Activated naive CD8-positive, alpha-beta T cell treated with anti-CD3 and anti-CD28 coated beads for 36 hours (primary cell): Measurements from ENCODE around the gene CCNT2. TPM values are rescaled to one million over a fixed set of nuclear protein-coding genes. Genes with fewer than 3 reads are reported as not detected.
A peak's percentile ranks its signal among the peaks of the same experiment; 100 is the strongest.
"Not testable (repeated sequence)": the region's sequence is repeated elsewhere in the genome, so short reads cannot be mapped to it uniquely, and the experiment has no call there.

Source experiments
- DNase-seq: peaks from one replicate; pipeline ENCODE4 v3.0.0; 2021
- H3K27ac Mint-ChIP-seq: one replicate; pipeline ENCODE4 v1.8.0; 2022; ENCODE audit warnings: mild to moderate bottlenecking, moderate library complexity, mixed read lengths
- H3K27me3 Mint-ChIP-seq: one replicate; pipeline ENCODE4 v1.8.0; 2022; ENCODE audit warnings: mild to moderate bottlenecking, mixed read lengths
- H3K36me3 Mint-ChIP-seq: one replicate; pipeline ENCODE4 v1.8.0; 2021; ENCODE audit warnings: mild to moderate bottlenecking, mixed read lengths
- H3K4me1 Mint-ChIP-seq: one replicate; pipeline ENCODE4 v1.8.0; 2021; ENCODE audit warnings: mixed read lengths
- H3K4me3 Mint-ChIP-seq: one replicate; pipeline ENCODE4 v1.8.0; 2022; ENCODE audit warnings: mild to moderate bottlenecking, moderate library complexity, mixed read lengths
- H3K9me3 Mint-ChIP-seq: one replicate; pipeline ENCODE4 v1.8.0; 2022; ENCODE audit warnings: mixed read lengths
- total RNA-seq, 2 experiments: library from RNA; stranded (reverse); gene quantifications; one replicate each; pipeline ENCODE4 v1.2.3, GENCODE V29; 2021

CCNT2 gene
- total RNA-seq, 2 experiments from 2014 or later = 28.3 to 29.1 TPM

DNA sequence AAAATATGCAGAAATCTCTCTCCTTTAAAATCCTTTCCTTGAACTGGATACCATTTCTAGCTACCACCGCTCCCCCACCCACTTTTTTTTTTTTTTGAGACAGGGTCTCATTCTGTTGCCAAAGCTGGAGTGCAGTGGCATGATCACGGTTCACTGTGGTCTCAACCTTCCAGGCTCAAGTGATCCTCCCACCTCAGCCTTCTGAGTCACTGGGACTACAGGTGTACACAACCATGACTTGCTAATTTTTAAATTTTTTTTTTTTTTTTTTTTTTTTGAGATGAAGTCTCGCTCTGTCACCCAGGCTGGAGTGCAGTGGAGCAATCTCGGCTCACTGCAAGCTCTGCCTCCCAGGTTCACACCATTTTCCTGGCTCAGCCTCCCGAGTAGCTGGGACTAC lies 58.5 kb downstream of the CCNT2 start:
- Mint-ChIP-seq H3K36me3 (peaks cover 19% of the 10 kb centered on the region), H3K9me3 (peaks cover 21% of the 10 kb centered on the region), H3K4me1 (peaks cover 12% of the 10 kb centered on the region)
- H3K4me3 Mint-ChIP-seq, H3K27ac Mint-ChIP-seq, H3K27me3 Mint-ChIP-seq, DNase-seq: not testable (repeated sequence)

DNA sequence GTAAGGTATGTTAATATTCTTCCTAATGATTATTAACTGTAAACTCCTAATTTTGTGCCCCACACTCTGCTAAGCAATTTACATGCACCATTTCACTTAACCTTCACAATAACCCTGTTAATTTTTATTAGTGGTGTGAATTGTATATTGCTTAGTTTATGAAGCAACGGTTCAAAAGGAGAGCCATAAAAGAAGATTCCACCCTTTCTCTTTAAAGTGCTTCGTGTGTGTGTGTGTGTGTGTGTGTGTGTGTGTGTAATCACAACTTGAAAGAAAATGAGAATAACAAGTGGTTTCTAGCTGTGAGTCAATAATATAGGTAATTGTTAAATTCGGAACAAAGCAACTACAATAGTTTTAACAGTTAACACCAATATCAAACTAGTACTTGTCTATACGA lies 60.6 kb downstream of the CCNT2 start:
- H3K9me3 Mint-ChIP-seq = peaks cover 11% of the 10 kb centered on the region
- no peaks in the 10 kb centered on the region for H3K27me3 Mint-ChIP-seq
- H3K36me3 Mint-ChIP-seq = peaks cover 11% of the 10 kb centered on the region
- no peak for DNase-seq
- peaks cover 3% of the 10 kb centered on the region for H3K4me1 Mint-ChIP-seq
- H3K4me3 Mint-ChIP-seq = no peak overlapping the region
- no peak overlapping the region for H3K27ac Mint-ChIP-seq

DNA sequence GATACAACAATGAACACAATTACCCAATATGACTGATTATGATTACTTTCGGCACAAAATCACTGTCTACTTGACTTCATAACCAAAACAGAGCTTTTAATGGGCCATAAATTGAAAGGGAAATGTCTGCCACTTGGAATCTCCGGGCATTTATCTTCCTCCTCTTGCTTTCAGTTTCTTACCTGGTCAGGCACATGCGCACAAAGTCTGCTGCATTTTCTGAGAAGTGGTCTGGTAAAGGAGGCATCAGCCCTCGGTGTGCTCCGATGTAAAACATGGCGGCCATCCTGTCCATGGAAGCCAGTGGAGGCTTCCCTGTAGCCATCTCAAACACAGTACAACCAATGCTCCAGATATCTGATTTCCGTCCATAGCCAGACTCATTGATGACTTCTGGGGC lies 62.0 kb downstream of the CCNT2 start:
- no peak overlapping the region for H3K4me3 Mint-ChIP-seq
- no peak for DNase-seq
- no peak overlapping the region for H3K27ac Mint-ChIP-seq
- no peaks in the 10 kb centered on the region for H3K27me3 Mint-ChIP-seq
- H3K9me3 Mint-ChIP-seq = peaks cover 5% of the 10 kb centered on the region
- no peaks in the 10 kb centered on the region for H3K4me1 Mint-ChIP-seq
- peaks cover 2% of the 10 kb centered on the region for H3K36me3 Mint-ChIP-seq

DNA sequence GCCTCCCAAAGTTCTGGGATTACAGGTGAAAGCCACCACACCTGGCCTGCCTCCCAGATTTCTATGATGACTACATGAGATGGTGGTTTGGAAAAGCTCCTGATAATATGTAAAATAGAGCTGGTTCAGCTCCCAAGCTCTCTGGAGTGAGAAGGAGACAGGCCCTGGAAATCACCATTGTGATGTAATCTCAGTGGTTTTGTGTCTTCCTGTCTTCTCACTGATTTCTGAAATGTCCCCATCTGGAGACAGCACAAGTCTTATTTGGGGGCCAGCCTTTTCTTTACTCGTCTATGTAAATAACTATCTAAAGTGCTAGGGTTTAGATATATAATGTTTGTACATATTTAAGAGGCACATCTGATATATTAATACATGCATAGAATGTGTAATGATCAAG lies 64.0 kb downstream of the CCNT2 start:
- no peak overlapping the region for H3K27ac Mint-ChIP-seq

DNA sequence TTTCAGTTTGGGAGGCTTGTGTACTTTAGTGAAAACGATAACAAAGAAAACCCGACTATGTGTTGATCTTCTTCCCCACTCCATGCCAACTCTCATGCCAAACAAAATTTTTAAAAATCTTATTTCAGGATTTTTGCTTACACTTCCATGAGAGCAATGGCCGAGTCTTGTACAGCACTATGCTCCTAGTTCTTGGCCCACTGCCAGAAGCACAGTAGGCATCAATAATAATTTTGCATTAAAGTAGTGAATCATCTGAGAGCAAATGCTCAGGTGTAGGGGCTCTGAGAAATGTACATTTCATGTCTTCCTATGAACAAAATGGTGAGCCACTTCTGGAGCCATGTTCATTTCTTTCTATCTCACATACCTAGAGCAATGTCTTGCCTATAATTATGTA lies 66.4 kb downstream of the CCNT2 start:
- peaks cover 4% of the 10 kb centered on the region for H3K9me3 Mint-ChIP-seq
- peaks cover 4% of the 10 kb centered on the region for H3K4me1 Mint-ChIP-seq
- H3K36me3 Mint-ChIP-seq = no peaks in the 10 kb centered on the region
- no peak overlapping the region for H3K27ac Mint-ChIP-seq
- no peak overlapping the region for H3K4me3 Mint-ChIP-seq
- no peak for DNase-seq
- no peaks in the 10 kb centered on the region for H3K27me3 Mint-ChIP-seq

More for the DNA sequence above, 64.0 kb downstream of the CCNT2 start:
- H3K36me3 Mint-ChIP-seq = peaks cover 1% of the 10 kb centered on the region
- H3K27me3 Mint-ChIP-seq = no peaks in the 10 kb centered on the region
- H3K4me3 Mint-ChIP-seq = no peak overlapping the region
- peaks cover 4% of the 10 kb centered on the region for H3K9me3 Mint-ChIP-seq
- DNase-seq = no peak
- H3K4me1 Mint-ChIP-seq = no peaks in the 10 kb centered on the region

DNA sequence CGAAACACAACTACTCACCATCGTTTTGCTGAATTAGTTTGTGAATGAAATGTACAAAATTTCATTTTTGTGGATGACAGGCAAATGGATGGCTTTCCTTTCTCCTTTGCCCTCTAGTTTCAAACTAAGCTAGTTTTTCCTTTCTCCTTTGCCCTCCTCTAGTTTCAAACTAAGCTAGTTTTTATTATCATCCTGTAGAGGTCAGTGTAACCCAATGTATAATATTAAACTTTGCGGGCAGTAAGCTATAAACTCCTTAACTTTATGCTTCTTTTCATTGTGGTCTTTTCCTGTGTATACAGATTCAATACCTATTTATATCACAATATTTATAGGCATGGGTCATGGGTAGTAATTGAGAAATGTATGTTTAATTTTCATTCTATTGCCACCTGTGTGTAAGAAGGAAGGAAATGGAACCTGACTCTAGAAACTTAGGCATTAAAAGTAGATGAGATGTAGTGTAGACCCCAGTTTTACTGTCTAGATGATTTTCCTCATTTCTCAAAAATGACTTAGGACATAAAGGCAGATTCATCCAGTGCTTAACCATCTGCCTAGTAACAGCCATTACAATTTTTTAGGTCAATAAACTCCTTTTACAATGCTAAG lies 70.5 kb downstream of the CCNT2 start:
- Mint-ChIP-seq H3K4me3 (no peak overlapping the region), H3K27ac (no peak overlapping the region), H3K9me3 (peaks cover 4% of the 10 kb centered on the region), H3K36me3 (no peaks in the 10 kb centered on the region), H3K4me1 (peaks cover 4% of the 10 kb centered on the region), H3K27me3 (peaks cover 5% of the 10 kb centered on the region)
- DNase-seq = no peak

DNA sequence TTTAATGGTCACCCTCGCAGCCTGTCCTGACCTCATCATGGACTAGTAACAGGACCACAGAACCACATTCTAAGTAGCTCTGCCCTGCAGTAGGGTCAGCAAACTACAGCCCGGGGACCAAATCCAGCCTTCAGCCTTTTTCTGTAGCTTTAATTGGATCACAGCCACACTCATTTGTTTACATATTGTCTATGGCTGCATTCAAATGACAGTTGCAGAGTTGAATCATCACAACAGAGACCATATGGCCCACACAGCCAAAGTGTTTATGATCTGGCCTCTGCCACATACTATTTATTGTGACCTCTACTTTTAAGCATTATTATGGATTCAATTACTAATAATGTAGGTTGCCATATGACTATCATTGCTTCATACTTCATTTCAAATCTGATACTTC lies 80.9 kb downstream of the CCNT2 start:
- H3K36me3 Mint-ChIP-seq = no peaks in the 10 kb centered on the region
- no peak overlapping the region for H3K27ac Mint-ChIP-seq
- H3K27me3 Mint-ChIP-seq = peaks cover 5% of the 10 kb centered on the region
- H3K4me1 Mint-ChIP-seq = peaks cover 3% of the 10 kb centered on the region
- H3K9me3 Mint-ChIP-seq = no peaks in the 10 kb centered on the region
- no peak overlapping the region for H3K4me3 Mint-ChIP-seq
- DNase-seq = no peak

DNA sequence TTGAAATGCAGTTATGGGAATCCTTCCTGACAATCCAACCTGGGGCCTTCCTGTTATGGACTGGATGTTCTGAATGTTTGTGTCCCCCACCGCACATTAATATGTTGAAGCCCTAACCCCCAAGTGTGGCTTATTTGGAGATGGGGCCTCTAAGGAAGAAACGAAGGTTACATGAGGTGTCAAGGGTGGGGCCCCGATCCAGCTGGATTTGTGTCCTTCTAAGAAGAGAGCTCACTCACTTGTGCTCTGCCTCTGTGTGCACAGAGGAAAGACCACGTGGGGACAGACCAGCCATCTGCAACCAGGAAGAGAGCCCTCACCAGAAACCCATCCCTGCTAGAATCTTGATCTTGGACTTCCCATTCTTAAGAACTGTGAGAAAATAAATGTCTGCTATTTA lies 84.2 kb downstream of the CCNT2 start:
- no peaks in the 10 kb centered on the region for H3K9me3 Mint-ChIP-seq
- H3K4me1 Mint-ChIP-seq = peaks cover 4% of the 10 kb centered on the region
- no peak for DNase-seq
- H3K27me3 Mint-ChIP-seq = peaks cover 19% of the 10 kb centered on the region
- H3K4me3 Mint-ChIP-seq = no peak overlapping the region
- no peaks in the 10 kb centered on the region for H3K36me3 Mint-ChIP-seq
- H3K27ac Mint-ChIP-seq = no peak overlapping the region

DNA sequence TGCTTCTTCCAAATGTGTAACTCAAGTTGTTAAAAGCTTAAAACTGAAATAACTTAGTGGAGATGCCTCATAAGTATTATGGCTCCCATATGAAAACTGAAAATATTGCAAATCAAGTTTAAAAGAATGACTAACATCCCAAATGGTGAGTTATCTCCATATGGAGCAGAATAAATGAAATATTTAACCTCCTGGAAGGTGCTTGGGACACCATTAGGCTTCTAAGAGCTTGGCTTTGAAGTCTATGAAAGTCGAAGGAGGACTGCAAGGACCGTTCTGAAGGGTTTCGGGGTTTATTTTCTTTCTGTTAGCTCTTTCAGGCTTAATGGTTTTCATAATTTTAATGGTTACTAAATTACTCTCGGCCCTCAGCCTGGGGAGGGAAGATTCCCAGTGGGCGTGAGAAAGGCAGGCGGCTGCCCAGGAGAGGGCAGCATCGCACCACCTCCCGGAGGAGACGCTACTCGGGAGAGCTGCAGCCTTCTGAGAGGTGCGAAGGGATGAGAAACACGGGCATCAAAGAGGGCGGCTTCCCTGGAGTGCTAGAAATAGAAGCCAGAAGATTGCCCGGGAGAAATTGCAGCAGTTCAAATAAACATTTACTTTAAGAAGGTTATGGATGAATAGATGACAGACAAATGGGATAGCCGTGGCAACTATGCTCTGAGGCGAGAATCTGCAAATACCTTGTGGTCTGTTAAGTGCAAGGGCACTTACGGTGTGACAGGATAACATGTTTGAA lies 85.6 kb downstream of the CCNT2 start:
- DNase-seq = peak; percentile 73
- peaks cover 4% of the 10 kb centered on the region for H3K4me1 Mint-ChIP-seq
- H3K36me3 Mint-ChIP-seq = no peaks in the 10 kb centered on the region
- no peaks in the 10 kb centered on the region for H3K9me3 Mint-ChIP-seq
- no peak overlapping the region for H3K4me3 Mint-ChIP-seq
- peaks cover 23% of the 10 kb centered on the region for H3K27me3 Mint-ChIP-seq
- no peak overlapping the region for H3K27ac Mint-ChIP-seq

DNA sequence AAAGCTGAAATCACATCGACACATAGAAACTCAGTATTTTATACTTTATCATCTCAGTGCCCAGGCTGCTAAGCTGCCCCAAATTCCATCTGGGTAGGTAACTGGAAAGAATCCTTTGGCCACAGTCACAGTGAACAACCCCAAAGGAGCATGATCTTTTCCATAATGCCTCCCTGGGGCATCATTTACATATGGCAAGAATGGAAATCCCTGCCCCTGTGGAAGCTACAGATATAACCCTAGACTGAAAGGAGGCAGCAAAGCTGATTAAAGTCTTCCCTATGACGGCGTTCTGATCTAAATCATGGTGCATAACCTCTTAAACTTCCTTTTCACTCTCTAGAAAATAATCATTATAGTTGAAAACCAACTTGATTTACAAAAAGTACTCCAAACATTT lies 87.1 kb downstream of the CCNT2 start:
- H3K4me3 Mint-ChIP-seq = no peak overlapping the region
- peaks cover 23% of the 10 kb centered on the region for H3K27me3 Mint-ChIP-seq
- no peaks in the 10 kb centered on the region for H3K36me3 Mint-ChIP-seq

More for the DNA sequence above, 87.1 kb downstream of the CCNT2 start:
- no peaks in the 10 kb centered on the region for H3K9me3 Mint-ChIP-seq
- H3K27ac Mint-ChIP-seq = no peak overlapping the region
- no peak for DNase-seq
- peaks cover 4% of the 10 kb centered on the region for H3K4me1 Mint-ChIP-seq

Other genes starting within 250 kb of the CCNT2 start
- not detected for gene TMEM163, start 199.8 kb upstream of the CCNT2 start, total RNA-seq
- gene ACMSD, start 80.2 kb upstream of the CCNT2 start, total RNA-seq = not detected
- gene MAP3K19, start 128.6 kb downstream of the CCNT2 start, total RNA-seq = not detected
- 10 to 100 TPM; 28.5 to 28.8 TPM for gene RAB3GAP1, start 133.5 kb downstream of the CCNT2 start, total RNA-seq